HG03175 (cell line): ENCODE measurements around the gene LRRC4C.

Source experiments
- ATAC-seq: cut with Tn5 transposase; IDR thresholded peaks from one replicate; pipeline ENCODE4 v1.9.1; 2021; ENCODE audit warnings: mild to moderate bottlenecking, moderate library complexity; ENCODE audit not compliant: unreplicated experiment

Gene LRRC4C

GRCh38 chr11:41267451-41267850 lies 192.0 kb downstream of the LRRC4C start:
- ATAC-seq: no peak

DNA sequence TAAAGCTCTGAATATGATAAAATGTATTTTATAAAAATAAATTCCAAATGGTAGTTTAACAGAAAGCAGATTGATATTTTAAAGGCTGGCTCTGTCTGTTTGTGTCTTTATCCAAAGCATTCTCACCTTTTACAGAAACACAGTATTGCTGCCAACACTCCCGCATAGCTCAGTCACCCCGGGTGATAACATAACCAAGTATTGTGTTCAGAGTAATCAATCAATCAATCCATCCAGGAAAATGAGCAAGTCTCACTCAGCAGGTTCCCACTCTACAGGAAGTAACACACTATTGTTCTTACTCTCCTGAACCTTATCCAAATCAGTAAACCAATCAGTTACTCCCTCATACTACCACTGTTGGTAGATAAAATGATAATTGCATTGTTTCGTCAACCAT lies 203.4 kb downstream of the LRRC4C start:
- no peak for ATAC-seq

DNA sequence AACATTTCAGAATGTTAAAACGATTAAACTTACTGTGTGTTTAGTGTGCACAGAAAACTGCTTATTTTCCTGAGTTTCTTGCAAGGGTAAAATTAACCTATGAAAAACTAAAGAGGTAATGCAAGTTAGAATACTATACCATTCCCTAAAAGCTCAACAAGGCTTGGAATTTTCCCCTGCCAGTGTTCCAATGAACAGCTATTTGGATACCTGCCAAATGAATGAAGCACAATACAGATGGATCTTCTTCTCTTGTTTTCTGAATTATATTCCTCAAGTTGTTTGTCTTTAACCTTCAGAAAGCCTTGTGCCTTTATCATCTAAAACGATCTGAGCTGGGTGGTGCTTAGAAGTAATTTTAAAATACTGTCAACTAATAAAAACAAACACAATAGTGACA lies 204.5 kb downstream of the LRRC4C start:
- ATAC-seq: no peak

- no peak for ATAC-seq
These were observed 209.0 kb downstream of the LRRC4C start for GRCh38 chr11:41250408-41250935.

- ATAC-seq: no peak
These were observed 211.8 kb downstream of the LRRC4C start for GRCh38 chr11:41247621-41248020.

GRCh38 chr11:41246399-41246745 lies 213.1 kb downstream of the LRRC4C start:
- no peak for ATAC-seq

DNA sequence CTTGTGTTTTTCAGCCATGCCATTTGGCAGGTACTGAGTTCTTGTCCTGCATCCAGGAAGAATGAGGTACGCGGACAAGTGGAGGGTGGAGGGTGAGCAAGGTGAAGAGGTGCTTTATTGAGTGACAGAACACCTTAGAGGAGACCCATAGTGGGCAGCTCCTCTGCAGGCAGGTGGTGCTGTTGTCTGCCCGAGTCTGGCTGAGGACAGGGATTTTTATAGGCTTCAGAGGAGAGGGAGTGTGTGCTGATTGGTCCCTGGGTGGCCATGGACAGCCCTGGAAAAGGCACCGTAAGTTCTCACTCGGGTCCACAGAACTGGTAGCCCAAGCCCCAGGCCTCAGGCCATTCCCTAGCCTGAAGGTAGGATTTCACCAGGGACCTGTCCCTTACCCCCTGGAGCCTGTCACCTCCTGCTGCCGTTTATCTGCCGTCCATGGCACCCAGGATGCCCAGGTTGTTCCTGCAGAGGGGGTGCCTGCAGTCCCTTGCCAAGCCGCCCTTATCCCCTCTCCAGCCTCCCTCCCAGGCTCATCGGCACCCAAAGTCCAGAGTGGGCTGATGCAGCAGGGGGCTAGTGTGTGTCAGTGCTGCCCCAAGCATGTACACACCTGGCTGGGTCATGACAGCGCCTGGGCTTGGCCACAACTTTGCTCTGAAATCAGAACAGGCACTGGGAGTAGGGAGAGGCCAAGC lies 213.6 kb downstream of the LRRC4C start:
- no peak for ATAC-seq

- no peak for ATAC-seq
These were observed 214.3 kb downstream of the LRRC4C start for GRCh38 chr11:41245184-41245583.

DNA sequence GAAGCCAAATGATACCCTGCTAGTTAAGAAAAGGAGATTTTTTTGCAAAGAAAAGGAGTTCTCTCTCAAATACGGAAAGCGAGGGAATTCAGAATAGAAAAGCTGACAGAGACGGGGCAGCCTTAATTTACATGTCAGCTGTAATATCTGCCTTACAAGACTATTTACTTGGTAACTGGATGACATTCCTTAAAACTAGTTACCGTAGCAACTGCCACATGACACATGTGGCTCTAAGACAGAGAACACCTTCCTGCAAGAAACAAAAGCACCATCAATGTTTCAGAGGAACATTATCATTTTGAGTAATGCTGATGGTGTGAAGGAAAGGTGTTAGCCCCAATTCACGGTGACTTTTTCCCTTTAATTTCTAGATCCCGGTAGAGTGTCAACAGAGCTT lies 222.1 kb downstream of the LRRC4C start:
- no peak for ATAC-seq

DNA sequence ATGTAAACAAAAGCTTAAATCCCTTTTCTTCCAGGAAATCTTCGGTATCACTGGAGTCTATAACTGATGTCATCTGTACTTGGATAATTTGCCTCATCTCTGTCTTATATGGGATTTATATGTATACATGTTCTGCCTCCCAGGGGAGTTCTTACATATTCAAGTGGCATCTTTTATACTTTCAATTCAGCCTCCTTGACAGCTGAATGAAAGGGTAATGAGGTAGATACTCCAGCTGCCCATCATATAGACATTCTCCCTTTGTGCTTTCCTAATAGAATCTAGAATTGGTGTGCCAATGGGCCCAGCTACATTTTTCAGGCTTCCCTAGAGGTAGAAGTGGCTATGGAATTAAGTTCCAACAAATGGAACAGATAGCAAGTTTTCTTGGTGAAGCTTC lies 223.8 kb downstream of the LRRC4C start:
- ATAC-seq: no peak

- no peak for ATAC-seq
These were observed 233.4 kb downstream of the LRRC4C start for GRCh38 chr11:41225856-41226633.

DNA sequence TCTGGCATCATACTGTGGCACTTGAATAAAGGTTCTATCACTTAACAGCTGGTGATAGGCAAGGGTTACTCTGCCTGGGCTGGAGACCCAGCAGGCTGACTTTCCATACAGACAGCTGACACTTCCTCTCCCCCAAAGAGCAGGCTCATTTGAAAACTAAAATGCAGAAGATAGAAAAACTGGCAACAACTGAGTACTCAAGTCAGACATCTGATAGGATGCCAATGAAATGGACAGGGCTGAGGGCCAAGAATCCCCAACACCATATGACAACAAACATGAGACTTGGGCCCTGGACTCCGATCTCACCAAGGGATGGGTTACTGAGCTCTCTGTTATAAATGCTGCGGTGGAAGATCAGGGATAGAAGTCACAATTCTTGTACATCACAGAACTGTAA lies 237.2 kb downstream of the LRRC4C start:
- ATAC-seq: no peak

GRCh38 chr11:41206388-41206787 lies 253.1 kb downstream of the LRRC4C start:
- ATAC-seq: no peak

DNA sequence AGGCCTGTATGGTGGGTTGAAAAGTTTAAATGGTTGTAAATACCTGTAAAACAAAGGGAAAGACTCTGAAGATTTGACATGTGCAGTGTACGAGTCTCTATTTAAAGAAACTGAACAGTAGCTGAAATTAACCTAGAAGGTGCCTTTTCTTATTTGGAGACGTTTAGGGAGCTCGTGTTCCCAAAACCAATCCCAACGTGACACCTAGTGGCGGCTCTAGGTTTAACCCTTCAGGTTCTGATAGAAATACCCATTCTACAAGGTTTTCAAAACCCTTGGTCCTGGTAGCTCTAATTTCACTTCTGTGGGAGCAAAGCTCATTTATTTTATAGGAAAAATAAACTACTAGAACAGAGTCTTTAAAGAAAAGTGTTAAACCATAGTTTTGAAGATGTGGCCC lies 258.3 kb downstream of the LRRC4C start:
- ATAC-seq: no peak

DNA sequence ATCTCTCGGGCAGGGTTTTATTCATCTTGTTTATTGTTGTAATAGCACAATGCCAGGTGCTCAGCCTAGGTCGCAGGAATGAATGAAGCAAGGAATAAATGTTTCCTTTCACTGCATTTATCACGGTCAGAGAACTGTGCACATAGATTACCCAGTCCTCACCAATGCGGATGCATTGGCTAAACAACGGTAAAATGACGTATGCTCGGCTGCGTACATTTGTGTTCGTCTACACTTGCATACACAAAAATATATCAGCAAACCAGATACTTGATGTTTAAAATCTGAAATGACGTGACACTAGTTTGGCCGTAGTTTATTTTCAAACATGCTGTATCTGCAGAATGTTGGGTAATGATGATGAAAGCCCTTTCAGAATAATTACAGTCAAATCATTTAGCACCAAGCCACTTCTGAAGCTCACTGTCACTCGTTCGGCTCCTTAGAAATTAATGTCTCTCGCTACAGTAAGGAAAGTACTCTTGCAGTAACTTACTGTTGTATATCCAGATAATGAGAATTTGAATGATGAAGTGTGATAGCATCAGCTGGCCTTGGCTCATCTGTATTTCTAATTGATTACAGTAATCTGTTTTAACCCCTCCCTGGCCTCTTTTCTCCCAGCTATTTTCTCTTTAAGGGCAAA lies 268.9 kb downstream of the LRRC4C start:
- ATAC-seq: no peak

DNA sequence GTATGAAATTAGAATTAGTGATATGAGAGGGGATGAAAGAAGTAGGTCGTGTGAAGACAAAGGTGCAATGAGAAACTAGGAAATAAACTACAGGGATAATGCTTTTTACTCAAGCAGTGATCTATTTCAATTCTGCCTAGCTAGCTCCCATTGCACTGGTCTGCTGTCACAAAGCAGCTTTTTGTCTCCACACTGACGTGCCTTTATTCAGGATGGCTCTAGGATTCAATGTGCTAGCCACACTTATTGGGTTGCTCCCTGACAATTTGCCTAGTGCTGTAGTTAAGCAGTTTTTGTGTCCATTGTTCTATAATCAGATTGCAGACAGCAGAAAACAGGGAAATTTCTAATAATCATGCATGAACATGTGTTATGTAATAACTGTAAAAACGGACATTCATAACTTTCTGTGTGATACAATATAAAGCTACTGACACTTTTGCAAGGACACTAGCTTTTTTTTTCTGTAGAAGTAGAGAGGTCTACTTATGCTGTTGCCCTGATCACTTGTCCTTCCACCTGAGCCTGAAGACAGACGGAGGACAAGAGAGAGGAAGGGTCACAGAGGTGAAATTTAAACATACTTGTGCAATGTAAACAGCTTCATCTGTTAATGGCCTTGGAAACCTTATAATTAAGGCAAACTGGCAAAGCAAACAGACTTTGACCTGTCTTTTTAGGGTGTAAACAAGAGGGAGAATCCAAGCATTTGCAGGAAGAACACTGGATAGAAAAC lies 269.6 kb downstream of the LRRC4C start:
- no peak for ATAC-seq

GRCh38 chr11:41177791-41178190 lies 281.7 kb downstream of the LRRC4C start:
- no peak for ATAC-seq

- no peak for ATAC-seq
These were observed 284.0 kb downstream of the LRRC4C start for GRCh38 chr11:41175304-41175972.

- ATAC-seq: no peak
These were observed 313.1 kb downstream of the LRRC4C start for GRCh38 chr11:41146326-41146725.

DNA sequence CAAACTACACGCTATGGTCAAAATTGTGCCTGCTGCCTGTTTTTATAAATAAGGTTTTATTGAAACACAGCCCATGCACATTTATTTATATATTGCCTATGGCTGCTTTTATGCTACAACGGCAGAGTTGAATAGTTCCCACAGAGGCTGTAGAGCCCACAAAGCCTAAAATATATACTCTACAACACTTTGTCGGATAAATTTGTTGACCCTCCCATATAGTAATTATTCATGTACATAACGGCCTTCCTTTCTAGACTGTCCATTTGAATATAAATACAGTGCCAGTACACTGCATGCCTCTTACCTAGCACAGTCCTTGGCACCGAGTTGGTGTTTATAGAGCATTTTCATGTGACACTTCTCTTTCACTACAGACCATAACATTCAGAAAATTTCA lies 314.0 kb downstream of the LRRC4C start:
- no peak for ATAC-seq

DNA sequence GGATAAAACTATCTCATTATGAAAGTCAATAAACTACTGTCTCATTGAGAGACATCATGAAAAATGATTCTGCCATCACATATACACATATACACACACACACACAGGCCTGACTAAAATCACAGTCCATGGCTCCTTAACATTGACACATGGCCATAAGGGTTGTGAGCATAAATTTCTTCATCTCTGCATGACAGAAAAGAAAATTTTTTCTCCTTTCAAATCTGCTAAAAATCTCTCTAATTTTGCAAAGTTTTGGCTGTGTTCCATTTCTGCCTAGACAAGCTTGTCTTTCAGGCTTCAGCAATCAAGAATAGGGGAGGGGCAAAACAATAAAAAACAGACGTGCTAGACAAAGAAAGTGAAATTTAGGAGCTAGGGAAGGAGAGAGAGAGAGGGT lies 324.5 kb downstream of the LRRC4C start:
- no peak for ATAC-seq
